Posterior cingulate gyrus (tissue), 11 donors: ENCODE results near the gene MIGA2.
"Not testable (repeated sequence)": the region's sequence is repeated elsewhere in the genome, so short reads cannot be mapped to it uniquely, and the experiment has no call there.

ENCODE experiments used
- DNase-seq, 10 donors: peaks; one replicate each; pipeline versions ENCODE4 v3.0.0 to v3.0.0-alpha.2; 2020 to 2021; ENCODE audit warnings: mixed read lengths in 3 of 10
- intact Hi-C: fragments of 100-400 bp; cut with DNase I; formaldehyde crosslinking; loops from one replicate; pipeline ENCODE4 v1.15.1; 2023

The MIGA2 gene

GRCh38 chr9:129110740-129111527 is 74.5 kb downstream of the MIGA2 start, which contains the start of the genes CRAT and PTPA:
Gene CRAT (minus strand): TSS chr9:129110793. CDS start chr9:129110509, 284 bp downstream.
Gene PTPA (plus strand): TSS chr9:129111415. CDS start chr9:129111601, 186 bp downstream.
- intact Hi-C loops: loop anchor here (5.0 kb wide), 1 partner anchor 84 kb away; the partner anchor contains the start of gene SH3GLB2

GRCh38 chr9:129111528-129112151 is 75.2 kb downstream of the MIGA2 start:
- intact Hi-C loops: loop anchor here (5.0 kb wide), 1 partner anchor 84 kb away; the partner anchor contains the start of gene SH3GLB2
- peak in 6 of 10 donors; percentile 25 to 79 (median 37) for DNase-seq

More at GRCh38 chr9:129110740-129111527, 74.5 kb downstream of the MIGA2 start, which contains the start of the genes CRAT and PTPA:
- peak; percentile 93 to 99 (median 97) for DNase-seq

- intact Hi-C loops: loop anchor here (5.0 kb wide), 1 partner anchor 85 kb away; the partner anchor contains the start of gene SH3GLB2
- DNase-seq: not testable (repeated sequence)
Observed at GRCh38 chr9:129112526-129112925, 76.1 kb downstream of the MIGA2 start.

- DNase-seq: no peak
- intact Hi-C loops: loop anchor here (5.0 kb wide), 1 partner anchor 86 kb away; the partner anchor contains the start of gene SH3GLB2
Observed at GRCh38 chr9:129113645-129114304, 77.3 kb downstream of the MIGA2 start.

- DNase-seq: no peak
- intact Hi-C loops: no loop called here
Observed at GRCh38 chr9:129118799-129119198, 82.4 kb downstream of the MIGA2 start.

- peak in 3 of 10 donors; percentile 49 to 62 (median 54) for DNase-seq
- intact Hi-C loops: no loop called here
Observed at GRCh38 chr9:129121483-129121882, 85.1 kb downstream of the MIGA2 start.
